ENCODE data around the gene KCNK16. TPM values are rescaled to one million over a fixed set of nuclear protein-coding genes. Genes with fewer than 3 reads are reported as not detected.

Gene KCNK16
- total and polyA plus RNA-seq, 2 of the 4 experiments (the other 2 are of a cell fraction): not detected

DNA sequence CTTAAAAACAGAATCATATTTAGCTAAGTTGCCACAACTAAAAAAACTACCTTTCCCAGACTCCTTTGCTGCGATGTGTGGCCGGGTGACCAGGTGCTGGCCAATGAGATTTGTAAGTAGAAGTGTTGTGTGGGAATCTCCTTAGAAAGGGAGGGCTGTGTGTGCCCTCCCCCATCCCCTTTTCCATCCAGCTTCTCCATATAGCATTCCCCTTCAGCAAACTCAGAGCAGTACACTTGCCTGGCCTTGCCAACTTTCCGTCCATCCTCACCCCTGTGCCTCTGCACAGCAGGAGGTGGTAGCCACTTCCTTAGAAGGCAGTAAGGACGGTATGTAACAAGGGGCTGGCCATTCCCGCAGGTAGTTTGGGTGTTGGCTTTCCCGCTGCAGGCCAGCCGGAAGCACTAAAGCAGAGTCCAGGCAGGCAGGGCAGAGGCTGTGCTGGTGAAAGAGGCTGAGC lies 22.3 kb upstream of the KCNK16 start:
- Histone ChIP-seq H3K4ac (ENCODE audit: low read depth, low read length) (no peak overlapping the region), H3K36me3 (ENCODE audit: control insufficient read depth, insufficient read depth, low read length) (no peaks in the 10 kb centered on the region), H2BK20ac (ENCODE audit: low read depth, low read length) (no peak overlapping the region), H2AK5ac (ENCODE audit: low read depth, low read length) (no peak overlapping the region), H3K9me1 (ENCODE audit: insufficient read depth, low read length) (no peaks in the 10 kb centered on the region), H3K9me3 (ENCODE audit: control insufficient read depth, insufficient read depth, low read length) (no peaks in the 10 kb centered on the region), H3K79me1 (ENCODE audit: low read depth in 1 of 2, low read length in 2 of 2) (no peaks in the 10 kb centered on the region), H2AFZ (replicated peaks; ENCODE audit: low read length, poor library complexity) (no peak overlapping the region), H3K27ac (ENCODE audit: insufficient read depth, low read length) (no peak overlapping the region), H4K20me1 (ENCODE audit: insufficient read depth, low read length) (no peaks in the 10 kb centered on the region), H2BK120ac (ENCODE audit: low read depth, low read length) (no peak overlapping the region), H4K5ac (ENCODE audit: low read depth, low read length) (no peak overlapping the region), H3K14ac (replicated peaks; ENCODE audit: low read depth, low read length) (no peak overlapping the region), H4K8ac (ENCODE audit: low read depth in 2 of 2, low read length in 2 of 2) (no peak overlapping the region), H2BK15ac (ENCODE audit: low read depth, low read length) (no peak overlapping the region), H3K27me3 (ENCODE audit: control insufficient read depth, insufficient read depth, low read length) (peaks cover 2% of the 10 kb centered on the region; the same call in 1 of the 2 replicates), H3K18ac (ENCODE audit: low read depth, low read length) (no peak overlapping the region), H4K91ac (ENCODE audit: insufficient read depth, low read depth, low read length) (no peak overlapping the region), H3K23ac (ENCODE audit: low read depth, low read length) (no peak overlapping the region), H3K56ac (ENCODE audit: extremely low read depth, insufficient read depth, low read length) (no peak overlapping the region), H3K4me2 (ENCODE audit: low read depth, low read length) (no peak overlapping the region), H2AK9ac (replicated peaks; ENCODE audit: low read depth, low read length, poor library complexity) (no peak overlapping the region), H2BK5ac (ENCODE audit: low read depth, low read length, poor library complexity, severe bottlenecking) (no peak overlapping the region), H3K4me3 (ENCODE audit: insufficient read depth, low read depth, low read length) (no peak overlapping the region), H3K9ac (ENCODE audit: low read depth, low read length) (no peak overlapping the region), H3K4me1 (ENCODE audit: control insufficient read depth, insufficient read depth, low read length) (no peaks in the 10 kb centered on the region)
- intact Hi-C loops (cut with micrococcal nuclease): loop anchor here (10.0 kb wide), 2 partner anchors 1680 to 1720 kb away; no protein-coding TSS in a partner anchor
- ATAC-seq (ENCODE audit: low read depth) (no peak), DNase-seq (no peak)
- POLR2A ChIA-PET (ENCODE audit: unreplicated experiment): no interaction called here
- in situ Hi-C loops (cut with MboI; ENCODE audit: low sequenced_read_pairs): loop anchor here (10.0 kb wide), 1 partner anchor 970 kb away; no protein-coding TSS in a partner anchor
- no TSS peak for BruUV-seq (replicated peaks)
- no peak for TF ChIP-seq POLR2A (IDR thresholded peaks at IDR 0.05; ENCODE audit: low read depth, low read length)
- TF ChIP-seq RAD21 (IDR thresholded peaks at IDR 0.05; ENCODE audit: low read length): no peak
- no peak for TF ChIP-seq SMC3 (IDR thresholded peaks at IDR 0.05; ENCODE audit: low read depth, low read length)
- no peak for TF ChIP-seq NFE2L2 (IDR thresholded peaks at IDR 0.05; ENCODE audit: low read depth, low read length)
- no peak for TF ChIP-seq RCOR1 (IDR thresholded peaks at IDR 0.05; ENCODE audit: insufficient replicate concordance, low read length)
- no peak for TF ChIP-seq CHD1 (IDR thresholded peaks at IDR 0.05; ENCODE audit: low read depth, low read length)
- no peak for TF ChIP-seq BHLHE40 (IDR thresholded peaks at IDR 0.05; ENCODE audit: low read depth, low read length)
- TF ChIP-seq, protein P1, sequence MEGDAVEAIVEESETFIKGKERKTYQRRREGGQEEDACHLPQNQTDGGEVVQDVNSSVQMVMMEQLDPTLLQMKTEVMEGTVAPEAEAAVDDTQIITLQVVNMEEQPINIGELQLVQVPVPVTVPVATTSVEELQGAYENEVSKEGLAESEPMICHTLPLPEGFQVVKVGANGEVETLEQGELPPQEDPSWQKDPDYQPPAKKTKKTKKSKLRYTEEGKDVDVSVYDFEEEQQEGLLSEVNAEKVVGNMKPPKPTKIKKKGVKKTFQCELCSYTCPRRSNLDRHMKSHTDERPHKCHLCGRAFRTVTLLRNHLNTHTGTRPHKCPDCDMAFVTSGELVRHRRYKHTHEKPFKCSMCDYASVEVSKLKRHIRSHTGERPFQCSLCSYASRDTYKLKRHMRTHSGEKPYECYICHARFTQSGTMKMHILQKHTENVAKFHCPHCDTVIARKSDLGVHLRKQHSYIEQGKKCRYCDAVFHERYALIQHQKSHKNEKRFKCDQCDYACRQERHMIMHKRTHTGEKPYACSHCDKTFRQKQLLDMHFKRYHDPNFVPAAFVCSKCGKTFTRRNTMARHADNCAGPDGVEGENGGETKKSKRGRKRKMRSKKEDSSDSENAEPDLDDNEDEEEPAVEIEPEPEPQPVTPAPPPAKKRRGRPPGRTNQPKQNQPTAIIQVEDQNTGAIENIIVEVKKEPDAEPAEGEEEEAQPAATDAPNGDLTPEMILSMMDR (conservative IDR thresholded peaks at IDR 0.05; ENCODE audit: low read depth, low read length): no peak
- TF ChIP-seq RFX5 (IDR thresholded peaks at IDR 0.05; ENCODE audit: low read depth, low read length): no peak
- TF ChIP-seq, protein P2, sequence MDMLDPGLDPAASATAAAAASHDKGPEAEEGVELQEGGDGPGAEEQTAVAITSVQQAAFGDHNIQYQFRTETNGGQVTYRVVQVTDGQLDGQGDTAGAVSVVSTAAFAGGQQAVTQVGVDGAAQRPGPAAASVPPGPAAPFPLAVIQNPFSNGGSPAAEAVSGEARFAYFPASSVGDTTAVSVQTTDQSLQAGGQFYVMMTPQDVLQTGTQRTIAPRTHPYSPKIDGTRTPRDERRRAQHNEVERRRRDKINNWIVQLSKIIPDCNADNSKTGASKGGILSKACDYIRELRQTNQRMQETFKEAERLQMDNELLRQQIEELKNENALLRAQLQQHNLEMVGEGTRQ (IDR thresholded peaks at IDR 0.05; ENCODE audit: low read depth, low read length): no peak
- WGBS, 2 experiments (ENCODE audit: extremely low coverage in 2 of 2, insufficient read length in 1 of 2): no CpG with 5 or more reads among the region's 7 CpGs
- dilution Hi-C loops (cut with HindIII; ENCODE audit: low sequenced_read_pairs, unreplicated experiment): no loop called here
- CTCF ChIA-PET: no interaction called here

Measured in IMR-90 (cell line).